Measurements from ENCODE around the gene SORCS2. TPM values are rescaled to one million over a fixed set of nuclear protein-coding genes. Genes with fewer than 3 reads are reported as not detected.

SORCS2 gene
- total and polyA plus RNA-seq, 2 of the 8 experiments (the other 6 are each of a cell fraction or from before 2014, with no cell fraction given): 0.36 to 1.8 TPM

- Histone ChIP-seq H3K79me1 (ENCODE audit: low read depth, low read length) (no peaks in the 10 kb centered on the region; the same call in 1 of the 2 replicates), H2BK12ac (ENCODE audit: low read depth, low read length) (no peak overlapping the region), H3K4ac (replicated peaks; ENCODE audit: insufficient read length, low read depth, low read length) (no peak overlapping the region), H3K56ac (replicated peaks; ENCODE audit: insufficient read length, low read depth, low read length) (no peak overlapping the region), H3K27me3 (replicated peaks in 1 of 4; ENCODE audit: control insufficient read depth in 3 of 4, extremely low read depth in 1 of 4, insufficient read depth in 3 of 4, low read length in 3 of 4) (no peaks in the 10 kb centered on the region), H3K79me2 (ENCODE audit: control insufficient read depth in 1 of 2, insufficient read depth in 2 of 2, low read length in 2 of 2) (no peaks in the 10 kb centered on the region), H4K8ac (ENCODE audit: extremely low read depth, insufficient read depth, low read length) (no peak overlapping the region), H4K5ac (ENCODE audit: insufficient read length, low read depth, low read length) (no peak overlapping the region), H3K14ac (ENCODE audit: insufficient read length) (no peak overlapping the region), H4K20me1 (replicated peaks in 1 of 2; ENCODE audit: control insufficient read depth in 1 of 2, insufficient read depth in 2 of 2, low read length in 2 of 2) (peaks cover 0 to 1% of the 10 kb centered on the region in 2 experiments), H3K18ac (ENCODE audit: extremely low read depth, low read length) (no peak overlapping the region; the same call in 1 of the 2 replicates), H3K9ac (replicated peaks in 1 of 4; ENCODE audit: extremely low read depth in 1 of 4, low read depth in 3 of 4, low read length in 3 of 4) (no peak overlapping the region), H3K9me3 (ENCODE audit: insufficient read depth in 2 of 2, low read depth in 1 of 2, low read length in 1 of 2) (no peaks in the 10 kb centered on the region), H2BK15ac (ENCODE audit: low read length) (no peak overlapping the region), H3K4me2 (ENCODE audit: insufficient read depth in 1 of 2, low read depth in 2 of 2, low read length in 2 of 2) (no peak overlapping the region), H3K23ac (ENCODE audit: insufficient read length) (no peak overlapping the region), H2BK5ac (ENCODE audit: low read depth, low read length) (no peak overlapping the region), H3K23me2 (ENCODE audit: low read depth, low read length) (no peaks in the 10 kb centered on the region; the same call in 1 of the 2 replicates), H2BK20ac (ENCODE audit: low read length) (no peak overlapping the region), H2AK5ac (ENCODE audit: low read depth, low read length) (no peak overlapping the region), H3K4me1 (replicated peaks in 1 of 4; ENCODE audit: control insufficient read depth in 3 of 4, insufficient read depth in 4 of 4, low read length in 3 of 4) (peaks cover 0 to 5% (median 0%) of the 10 kb centered on the region in 4 experiments; a peak in 1 of 7 replicates), H2AFZ (ENCODE audit: low read length) (no peak overlapping the region), H2BK120ac (replicated peaks; ENCODE audit: low read depth, low read length) (no peak overlapping the region), H3K36me3 (ENCODE audit: control insufficient read depth in 2 of 4, insufficient read depth in 4 of 4, low read length in 3 of 4) (no peaks in the 10 kb centered on the region), H4K91ac (replicated peaks; ENCODE audit: insufficient read length, low read length) (no peak overlapping the region), H3K4me3 (ENCODE audit: extremely low read depth in 1 of 4, insufficient read depth in 2 of 4, low read depth in 3 of 4, low read length in 4 of 4) (no peak overlapping the region), H3K27ac (ENCODE audit: low read depth, low read length) (no peak overlapping the region)
- 82% methylated on average over 9 of the region's 9 CpGs; no CpG with 5 or more reads in 1 of the 2 experiments for WGBS, 2 experiments (ENCODE audit: extremely low coverage in 1 of 2, insufficient coverage in 1 of 2, insufficient read length in 1 of 2, insufficient replicate concordance in 2 of 2, low coverage in 1 of 2, low lambda C conversion rate in 2 of 2, missing lambda C conversion rate in 1 of 2)
- ChIA-PET CTCF (ENCODE audit: partially characterized antibody) (interaction anchor here (1.0 to 4.9 kb wide), 9 partner anchors 21 to 218 kb away, joined by 3 to 38 read pairs (median 3); partner anchors contain the start of gene SORCS2), POLR2A (ENCODE audit: partially characterized antibody) (no interaction called here)
- TF ChIP-seq KDM1A (IDR thresholded peaks at IDR 0.05; ENCODE audit: borderline replicate concordance, low read length): no peak
- no peak for TF ChIP-seq GTF2F1 (IDR thresholded peaks at IDR 0.05; ENCODE audit: borderline replicate concordance, low read depth, low read length)
- FAIRE-seq (no peak), DNase-seq (ENCODE audit: low read depth in 1 of 2, low spot score in 2 of 2) (no peak)
Observed at GRCh38 chr4:7297374-7297773, 105.0 kb downstream of the SORCS2 start.
